Astrocyte of the cerebellum (primary cell): Measurements from ENCODE around the gene ILF3.
"Not testable (repeated sequence)": the region's sequence is repeated elsewhere in the genome, so short reads cannot be mapped to it uniquely, and the experiment has no call there.

Experiments used
- DNase-seq: peaks from one replicate; pipeline ENCODE4 v3.0.0-alpha.2; 2011; ENCODE audit warnings: low read depth
- H3K4me3 ChIP-seq: 2 replicates; pipeline ENCODE4 v1.5.1; 2011; ENCODE audit warnings: mild to moderate bottlenecking, low read depth, low read length, moderate library complexity
- CTCF ChIP-seq: IDR thresholded peaks from 2 replicates; pipeline ENCODE4 v1.5.1; 2012; ENCODE audit warnings: low read length, low read depth, moderate library complexity, mild to moderate bottlenecking; ENCODE audit errors: missing control alignments
- in situ Hi-C: cut with HindIII; loops from 2 replicates; pipeline ENCODE4 v1.10.0; 2017; ENCODE audit warnings: low sequenced_read_pairs

Gene ILF3

DNA sequence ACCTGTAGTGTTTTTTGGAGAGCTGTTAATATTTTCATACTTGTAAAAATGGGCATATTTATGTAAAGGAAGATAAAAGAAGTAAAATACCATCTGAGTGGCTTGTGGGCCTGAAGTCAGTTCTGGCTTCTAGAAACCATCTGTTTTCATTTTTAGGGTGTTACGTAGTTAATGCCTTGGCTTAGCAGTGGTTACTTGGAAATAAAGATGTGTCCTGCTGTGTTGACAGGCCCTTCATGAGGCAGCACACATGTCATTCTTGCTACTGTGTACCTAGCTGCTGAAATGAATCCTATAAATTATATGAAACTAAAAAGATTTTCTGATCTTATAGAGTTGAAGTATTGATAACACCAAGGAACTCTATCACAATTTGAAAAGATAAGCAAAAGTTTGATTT lies 16.0 kb downstream of the ILF3 start:
- in situ Hi-C loops, result no loop called here
- H3K4me3 ChIP-seq, result no peak overlapping the region
- no peak for TF ChIP-seq CTCF
- DNase-seq, result no peak

GRCh38 chr19:10670876-10671804 lies 17.0 kb downstream of the ILF3 start:
- DNase-seq, result no peak
- H3K4me3 ChIP-seq, result no peak overlapping the region
- in situ Hi-C loops, result no loop called here
- TF ChIP-seq CTCF, result no peak

GRCh38 chr19:10671922-10672321 lies 17.8 kb downstream of the ILF3 start:
- in situ Hi-C loops, H3K4me3 ChIP-seq, DNase-seq: not testable (repeated sequence)

GRCh38 chr19:10675214-10675613 lies 21.1 kb downstream of the ILF3 start:
- in situ Hi-C loops, DNase-seq, H3K4me3 ChIP-seq: not testable (repeated sequence)

DNA sequence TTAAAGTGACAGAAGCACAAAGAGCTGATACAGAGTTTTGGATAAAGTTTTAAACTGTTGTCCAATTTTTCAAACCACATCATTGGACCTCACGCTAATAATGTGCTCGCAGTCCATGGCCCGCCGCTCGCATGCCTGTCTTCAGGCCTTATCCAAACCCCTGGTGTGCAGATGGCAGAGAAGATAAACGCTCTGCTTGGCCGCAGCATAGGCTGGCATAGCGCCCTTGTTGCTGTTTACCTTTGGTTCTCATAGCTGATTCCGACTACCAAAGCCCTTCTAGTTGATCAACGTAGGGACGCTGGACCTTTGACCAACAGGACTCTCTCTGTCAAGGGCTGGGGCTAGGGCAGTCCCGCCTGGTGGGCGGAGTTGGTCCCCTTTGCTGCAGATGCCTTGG lies 23.6 kb downstream of the ILF3 start:
- DNase-seq, result no peak
- no peak overlapping the region for H3K4me3 ChIP-seq
- in situ Hi-C loops, result no loop called here
- no peak for TF ChIP-seq CTCF

- H3K4me3 ChIP-seq, result no peak overlapping the region
- no peak for TF ChIP-seq CTCF
- DNase-seq, result no peak
These were observed 24.7 kb downstream of the ILF3 start for GRCh38 chr19:10678813-10679212.

GRCh38 chr19:10679743-10680142 lies 25.6 kb downstream of the ILF3 start:
- H3K4me3 ChIP-seq, result no peak overlapping the region
- no peak for DNase-seq
- in situ Hi-C loops, result no loop called here
- no peak for TF ChIP-seq CTCF

More at GRCh38 chr19:10678813-10679212, 24.7 kb downstream of the ILF3 start:
- in situ Hi-C loops, result no loop called here
